ENCODE measurements around the gene FIG4.

GRCh38 chr6:109686566-109687265, 4.4 kb upstream of the FIG4 start:
- TF ChIP-seq CTCF (IDR thresholded peaks at IDR 0.05) (no peak), POLR2A (IDR thresholded peaks at IDR 0.05) (no peak)
